Skeletal muscle satellite cell (primary cell): ENCODE data around the gene EXOSC2. TPM values are rescaled to one million over a fixed set of nuclear protein-coding genes. Genes with fewer than 3 reads are reported as not detected.

Experiments used
- H3K27me3 ChIP-seq: 2 replicates; pipeline ENCODE4 v1.7.0; 2013; ENCODE audit warnings: low read length; ENCODE audit not compliant: control insufficient read depth, insufficient read depth
- H3K36me3 ChIP-seq: 2 replicates; pipeline ENCODE4 v1.7.0; 2013; ENCODE audit warnings: mild to moderate bottlenecking, control low read depth, low read length; ENCODE audit not compliant: insufficient read depth
- H3K4me1 ChIP-seq: 2 replicates; pipeline ENCODE4 v1.7.0; 2013; ENCODE audit warnings: low read length; ENCODE audit not compliant: control insufficient read depth, insufficient read depth
- H3K4me2 ChIP-seq: 2 replicates; pipeline ENCODE4 v1.7.0; 2013; ENCODE audit warnings: mild to moderate bottlenecking, low read length
- H3K4me3 ChIP-seq: 2 replicates; pipeline ENCODE4 v1.7.0; 2013; ENCODE audit warnings: low read length
- H3K9ac ChIP-seq: 2 replicates; pipeline ENCODE4 v1.7.0; 2013; ENCODE audit warnings: mild to moderate bottlenecking, low read depth, low read length, moderate library complexity
- H3K9me3 ChIP-seq: replicated peaks from 2 replicates; pipeline ENCODE4 v1.7.0; 2013; ENCODE audit warnings: mild to moderate bottlenecking, control low read depth, low read length
- total RNA-seq: library from RNA; depleted of rRNA; stranded (reverse); fragments of >200 nt; gene quantifications from 2 replicates; pipeline ENCODE4 v1.2.3, GENCODE V29; 2012; rRNA removed

The EXOSC2 gene
- total RNA-seq = 42.1 and 42.2 TPM in 2 replicates

GRCh38 chr9:130693426-130694191 lies at the start of gene EXOSC2:
EXOSC2 (plus strand) TSS chr9:130693780; CDS start chr9:130693792, 12 bp downstream.
- Histone ChIP-seq H3K4me3 (peak within 1 kb of the TSS; percentile 91), H3K4me1 (peaks cover 18% of the 10 kb centered on the region)

GRCh38 chr9:130651221-130651620 lies 42.4 kb upstream of the EXOSC2 start:
- Histone ChIP-seq H3K4me2 (no peak overlapping the region), H3K27me3 (peaks cover 21% of the 10 kb centered on the region), H3K4me1 (no peaks in the 10 kb centered on the region), H3K9me3 (no peaks in the 10 kb centered on the region), H3K36me3 (no peaks in the 10 kb centered on the region), H3K4me3 (no peak overlapping the region), H3K9ac (no peak overlapping the region)

More at GRCh38 chr9:130693426-130694191, at the start of gene EXOSC2:
- Histone ChIP-seq H3K4me2 (peak within 1 kb of the TSS; percentile 91), H3K9ac (peak within 1 kb of the TSS; percentile 88), H3K9me3 (no peaks in the 10 kb centered on the region), H3K36me3 (peaks cover 27% of the 10 kb centered on the region), H3K27me3 (no peaks in the 10 kb centered on the region)

- no peak overlapping the region for H3K4me3 ChIP-seq
- peaks cover 26% of the 10 kb centered on the region for H3K27me3 ChIP-seq
- H3K4me2 ChIP-seq = no peak overlapping the region
Measured at GRCh38 chr9:130651752-130652151, 41.8 kb upstream of the EXOSC2 start.

GRCh38 chr9:130654879-130655278 lies 38.7 kb upstream of the EXOSC2 start:
- Histone ChIP-seq H3K4me1 (no peaks in the 10 kb centered on the region), H3K9me3 (no peaks in the 10 kb centered on the region), H3K9ac (no peak overlapping the region), H3K36me3 (no peaks in the 10 kb centered on the region), H3K4me3 (no peak overlapping the region), H3K4me2 (no peak overlapping the region), H3K27me3 (peaks cover 52% of the 10 kb centered on the region)

More at GRCh38 chr9:130651752-130652151, 41.8 kb upstream of the EXOSC2 start:
- Histone ChIP-seq H3K9me3 (no peaks in the 10 kb centered on the region), H3K36me3 (no peaks in the 10 kb centered on the region), H3K9ac (no peak overlapping the region), H3K4me1 (no peaks in the 10 kb centered on the region)

GRCh38 chr9:130658893-130659698 lies 34.5 kb upstream of the EXOSC2 start:
- peaks cover 80% of the 10 kb centered on the region for H3K27me3 ChIP-seq
- H3K4me3 ChIP-seq = no peak overlapping the region
- no peak overlapping the region for H3K4me2 ChIP-seq
- H3K4me1 ChIP-seq = peaks cover 3% of the 10 kb centered on the region
- H3K9ac ChIP-seq = no peak overlapping the region
- no peaks in the 10 kb centered on the region for H3K36me3 ChIP-seq
- H3K9me3 ChIP-seq = no peaks in the 10 kb centered on the region

- Histone ChIP-seq H3K4me1 (peaks cover 3% of the 10 kb centered on the region), H3K36me3 (no peaks in the 10 kb centered on the region), H3K27me3 (peaks cover 87% of the 10 kb centered on the region), H3K4me2 (peak overlapping the region; percentile 25), H3K9ac (no peak overlapping the region), H3K4me3 (no peak overlapping the region), H3K9me3 (no peaks in the 10 kb centered on the region)
Measured at GRCh38 chr9:130659699-130660248, 33.8 kb upstream of the EXOSC2 start.

GRCh38 chr9:130660326-130660682 lies 33.3 kb upstream of the EXOSC2 start:
- H3K4me3 ChIP-seq = no peak overlapping the region
- no peak overlapping the region for H3K9ac ChIP-seq
- H3K36me3 ChIP-seq = no peaks in the 10 kb centered on the region
- H3K4me2 ChIP-seq = peak overlapping the region; percentile 79
- peaks cover 91% of the 10 kb centered on the region for H3K27me3 ChIP-seq
- no peaks in the 10 kb centered on the region for H3K9me3 ChIP-seq
- peaks cover 3% of the 10 kb centered on the region for H3K4me1 ChIP-seq

- Histone ChIP-seq H3K9ac (no peak overlapping the region), H3K9me3 (no peaks in the 10 kb centered on the region), H3K27me3 (peaks cover 92% of the 10 kb centered on the region), H3K36me3 (no peaks in the 10 kb centered on the region), H3K4me2 (peak overlapping the region; percentile 79), H3K4me3 (peak overlapping the region; percentile 56), H3K4me1 (peaks cover 3% of the 10 kb centered on the region)
Measured at GRCh38 chr9:130660683-130661450, 32.7 kb upstream of the EXOSC2 start.

- Histone ChIP-seq H3K4me2 (peak overlapping the region; percentile 79), H3K9ac (no peak overlapping the region), H3K4me1 (peaks cover 3% of the 10 kb centered on the region), H3K27me3 (peaks cover 92% of the 10 kb centered on the region), H3K36me3 (no peaks in the 10 kb centered on the region), H3K4me3 (no peak overlapping the region), H3K9me3 (no peaks in the 10 kb centered on the region)
Measured at GRCh38 chr9:130661451-130662098, 32.0 kb upstream of the EXOSC2 start.

- Histone ChIP-seq H3K4me2 (no peak overlapping the region), H3K9me3 (no peaks in the 10 kb centered on the region), H3K9ac (no peak overlapping the region), H3K36me3 (no peaks in the 10 kb centered on the region), H3K4me1 (peaks cover 3% of the 10 kb centered on the region), H3K27me3 (peaks cover 92% of the 10 kb centered on the region), H3K4me3 (no peak overlapping the region)
Measured at GRCh38 chr9:130662099-130662969, 31.2 kb upstream of the EXOSC2 start.
